Measurements from ENCODE around the gene PINLYP.

Gene PINLYP

GRCh38 chr19:43551399-43552197 lies 24.0 kb upstream of the PINLYP start:
- DNase-seq = no peak

GRCh38 chr19:43552198-43552450 lies 23.5 kb upstream of the PINLYP start:
- no peak for DNase-seq

- no peak for DNase-seq
These were observed 23.0 kb upstream of the PINLYP start for GRCh38 chr19:43552616-43553015.

GRCh38 chr19:43553656-43554055 lies 21.9 kb upstream of the PINLYP start:
- no peak for DNase-seq

- DNase-seq = no peak
These were observed 21.2 kb upstream of the PINLYP start for GRCh38 chr19:43554317-43554895.

GRCh38 chr19:43555185-43555770 lies 20.3 kb upstream of the PINLYP start:
- DNase-seq = peak; percentile 63

- no peak for DNase-seq
These were observed 14.9 kb upstream of the PINLYP start for GRCh38 chr19:43560687-43561086.

- DNase-seq = no peak
These were observed 14.2 kb upstream of the PINLYP start for GRCh38 chr19:43561139-43561970.

- DNase-seq = no peak
These were observed 13.3 kb upstream of the PINLYP start for GRCh38 chr19:43562226-43562697.

GRCh38 chr19:43562698-43563241 lies 12.8 kb upstream of the PINLYP start:
- DNase-seq = peak; percentile 63

- DNase-seq = no peak
These were observed 11.7 kb upstream of the PINLYP start for GRCh38 chr19:43563816-43564457.

- DNase-seq = no peak
These were observed 10.8 kb upstream of the PINLYP start for GRCh38 chr19:43564800-43565199.

GRCh38 chr19:43569657-43570056 lies 5.9 kb upstream of the PINLYP start:
- no peak for DNase-seq

GRCh38 chr19:43570174-43570791 lies 5.3 kb upstream of the PINLYP start:
- DNase-seq = peak; percentile 94

- DNase-seq = peak; percentile 44
These were observed 3.4 kb upstream of the PINLYP start for GRCh38 chr19:43572171-43572588.

- no peak for DNase-seq
These were observed 1.0 kb upstream of the PINLYP start for GRCh38 chr19:43574424-43575155.

GRCh38 chr19:43575955-43576878 lies 616 bp downstream of the PINLYP start:
- DNase-seq = peak; percentile 88

- DNase-seq = no peak
These were observed 3.2 kb downstream of the PINLYP start for GRCh38 chr19:43578787-43579186.

- DNase-seq = no peak
These were observed 5.9 kb downstream of the PINLYP start for GRCh38 chr19:43581467-43581866.

- no peak for DNase-seq
These were observed 6.9 kb downstream of the PINLYP start for GRCh38 chr19:43582495-43582894.
